Ovary (tissue), 9 donors: ENCODE measurements around the gene ZNF850. TPM values are rescaled to one million over a fixed set of nuclear protein-coding genes. Genes with fewer than 3 reads are reported as not detected.
"Not testable (repeated sequence)": the region's sequence is repeated elsewhere in the genome, so short reads cannot be mapped to it uniquely, and the experiment has no call there.

Experiments used
- DNase-seq, 5 donors: peaks; one replicate each; pipeline ENCODE4 v3.0.0-alpha.2; 2019 to 2020
- H3K27ac ChIP-seq, 2 donors: fragments of 200-600 bp; one replicate each; pipeline versions ENCODE4 v1.5.1 to v1.8.0; 2019 to 2022
- H3K27me3 ChIP-seq: fragments of 200-600 bp; one replicate; pipeline ENCODE4 v1.8.0; 2022
- H3K36me3 ChIP-seq: fragments of 200-600 bp; sonication (generic); one replicate; pipeline ENCODE4 v1.5.1; 2019
- H3K4me1 ChIP-seq: one replicate; pipeline ENCODE4 v1.8.1; 2013; ENCODE audit warnings: mild to moderate bottlenecking, moderate library complexity; ENCODE audit not compliant: insufficient read depth
- H3K4me3 ChIP-seq: fragments of 200-600 bp; sonication (generic); one replicate; pipeline ENCODE4 v1.5.1; 2017
- H3K9me3 ChIP-seq, 2 donors: fragments of 200-600 bp in 1 of 2; sonication (generic) in 1 of 2; one replicate each; pipeline versions ENCODE4 v1.5.1 to v1.8.1; 2013 to 2019; ENCODE audit warnings: mild to moderate bottlenecking in 1 of 2, moderate library complexity in 1 of 2
- EP300 ChIP-seq: sonication (generic); formaldehyde crosslinking; IDR thresholded peaks from one replicate; pipeline ENCODE4 v1.6.1; 2017; ENCODE audit warnings: antibody characterized with exemption
- POLR2A ChIP-seq: fragments of 450-650 bp; IDR thresholded peaks from one replicate; pipeline ENCODE4 v1.6.1; 2017; ENCODE audit warnings: antibody characterized with exemption, mild to moderate bottlenecking, moderate library complexity
- WGBS, 3 donors: extraction: QIAGEN DNeasy Blood & Tissue Kit in 1 of 3; methylation state at CpG; one replicate each; pipeline versions ENCODE4 v1.1.5 to v1.1.7; 2013 to 2017; 5-methylcytosine and 5-hydroxymethylcytosine counted together
- intact Hi-C, 4 donors: fragments of 100-400 bp; cut with DNase I; formaldehyde crosslinking; loops; one replicate each; pipeline versions ENCODE4 v1.11.0 to v1.15.1; 2022 to 2023
- polyA plus RNA-seq, 2 donors: library from polyadenylated mRNA; stranded (reverse); fragments of 200-250 nt in 1 of 2; fragments of 350-450 nt in 1 of 2; fragmentation: Illumina TruSeq in 1 of 2; extraction: RNeasy Lipid Tissue Mini Kit (QIAGEN cat#74804) in 1 of 2; gene quantifications; one replicate each; pipeline ENCODE4 v1.2.3, GENCODE V29; 2013 to 2014
- total RNA-seq, 7 donors: library from RNA; depleted of rRNA in 2 of 7; stranded (reverse); fragments of >200 nt in 2 of 7; fragmentation: NEBNext Ultra II Directional in 3 of 7; extraction: Animal tissue kit (Norgen Biotek cat#: 25700) in 3 of 7; gene quantifications; one replicate each; pipeline versions ENCODE4 v1.1.0 to v1.2.4, GENCODE V29; 2016 to 2023
- TF ChIP-seq, protein P1 (sequence below), 3 donors: fragments of 450-650 bp in 2 of 3; fragments of 200-600 bp in 1 of 3; IDR thresholded peaks; one replicate each; pipeline versions ENCODE4 v1.5.1 to v1.8.0; 2016 to 2022; ENCODE audit warnings: antibody characterized with exemption in 3 of 3, mild to moderate bottlenecking in 1 of 3
- donor health status: DM: no; HTN: no; CAD: no; lungs with moderate emphysema.
- donor health status: DM: no; HTN: no; CAD: no.
- donor health status: Bipolar disorder and iron deficiency.
- donor health status: DM: yes; HTN: yes; CAD: no.
- donor health status: DM: no; HTN: no; CAD: no.
- donor health status: DM: yes; HTN: yes; CAD: no.

ZNF850 gene
- total and polyA plus RNA-seq, 9 donors: 1.1 to 10.1 (median 5.0) TPM

DNA sequence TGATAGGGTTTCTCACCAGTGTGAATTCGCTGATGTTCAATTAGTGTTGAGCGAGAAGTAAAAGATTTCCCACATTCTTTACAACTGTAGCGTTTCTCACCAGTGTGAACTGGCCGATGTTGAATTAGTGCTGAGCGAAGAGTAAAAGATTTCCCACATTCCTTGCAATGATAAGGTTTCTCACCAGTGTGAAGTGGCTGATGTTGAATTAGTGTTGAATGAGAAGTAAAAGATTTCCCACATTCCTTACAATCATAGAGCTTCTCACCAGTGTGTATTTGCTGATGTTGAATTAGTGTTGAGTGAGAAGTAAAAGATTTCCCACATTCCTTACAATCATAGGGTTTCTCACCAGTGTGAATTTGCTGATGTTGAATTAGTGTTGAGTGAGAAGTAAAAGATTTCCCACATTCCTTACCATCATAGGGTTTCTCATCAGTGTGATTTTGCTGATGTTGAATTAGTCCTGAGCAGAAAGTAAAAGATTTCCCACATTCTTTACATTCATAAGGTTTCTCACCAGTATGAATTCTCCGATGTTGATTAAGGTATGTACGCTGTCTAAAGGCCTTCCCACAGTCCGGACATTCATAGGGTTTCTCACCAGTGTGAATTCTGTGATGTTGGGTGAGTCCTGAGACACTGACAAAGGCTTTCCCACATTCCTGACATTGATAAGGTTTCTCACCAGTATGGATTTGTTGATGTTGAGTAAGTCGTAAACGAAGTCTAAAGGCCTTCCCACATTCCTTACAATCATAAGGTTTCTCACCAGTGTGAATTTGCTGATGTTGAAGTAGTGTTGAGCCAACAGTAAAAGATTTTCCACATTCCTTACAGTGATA lies 24.0 kb downstream of the ZNF850 start:
- Histone ChIP-seq H3K36me3 (peaks cover 2% of the 10 kb centered on the region), H3K4me1 (no peaks in the 10 kb centered on the region), H3K27me3 (no peaks in the 10 kb centered on the region), H3K9me3 (peaks cover 14 to 77% of the 10 kb centered on the region in 2 donors), H3K27ac (no peak overlapping the region), H3K4me3 (no peak overlapping the region)
- DNase-seq: no peak
- WGBS, 3 donors: 97 to 98% (median 97%) methylated on average over 10 of the region's 10 CpGs
- intact Hi-C loops: no loop called here
- TF ChIP-seq, protein P1, sequence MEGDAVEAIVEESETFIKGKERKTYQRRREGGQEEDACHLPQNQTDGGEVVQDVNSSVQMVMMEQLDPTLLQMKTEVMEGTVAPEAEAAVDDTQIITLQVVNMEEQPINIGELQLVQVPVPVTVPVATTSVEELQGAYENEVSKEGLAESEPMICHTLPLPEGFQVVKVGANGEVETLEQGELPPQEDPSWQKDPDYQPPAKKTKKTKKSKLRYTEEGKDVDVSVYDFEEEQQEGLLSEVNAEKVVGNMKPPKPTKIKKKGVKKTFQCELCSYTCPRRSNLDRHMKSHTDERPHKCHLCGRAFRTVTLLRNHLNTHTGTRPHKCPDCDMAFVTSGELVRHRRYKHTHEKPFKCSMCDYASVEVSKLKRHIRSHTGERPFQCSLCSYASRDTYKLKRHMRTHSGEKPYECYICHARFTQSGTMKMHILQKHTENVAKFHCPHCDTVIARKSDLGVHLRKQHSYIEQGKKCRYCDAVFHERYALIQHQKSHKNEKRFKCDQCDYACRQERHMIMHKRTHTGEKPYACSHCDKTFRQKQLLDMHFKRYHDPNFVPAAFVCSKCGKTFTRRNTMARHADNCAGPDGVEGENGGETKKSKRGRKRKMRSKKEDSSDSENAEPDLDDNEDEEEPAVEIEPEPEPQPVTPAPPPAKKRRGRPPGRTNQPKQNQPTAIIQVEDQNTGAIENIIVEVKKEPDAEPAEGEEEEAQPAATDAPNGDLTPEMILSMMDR (IDR thresholded peaks at IDR 0.05): no peak
- TF ChIP-seq POLR2A: no peak
- no peak for TF ChIP-seq EP300

DNA sequence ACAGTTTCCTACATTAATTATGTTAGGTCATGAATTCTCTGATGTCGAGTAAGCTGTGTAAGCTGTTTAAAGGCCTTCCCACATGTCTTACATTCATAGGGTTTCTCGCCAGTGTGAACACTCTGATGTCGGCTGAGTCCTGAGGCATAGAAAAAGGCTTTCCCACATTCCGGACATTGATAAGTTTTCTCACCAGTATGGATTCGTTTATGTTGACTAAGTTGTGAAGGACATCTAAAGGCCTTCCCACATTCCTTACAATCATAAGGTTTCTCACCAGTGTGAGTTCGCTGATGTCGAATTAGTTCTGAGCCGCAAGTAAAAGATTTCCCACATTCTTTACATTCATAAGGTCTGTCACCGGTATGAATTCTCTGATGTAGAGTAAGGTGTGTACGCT lies 24.9 kb downstream of the ZNF850 start:
- TF ChIP-seq, protein P1 (IDR thresholded peaks at IDR 0.05): no peak
- TF ChIP-seq POLR2A: no peak
- no peak for TF ChIP-seq EP300
- no peaks in the 10 kb centered on the region for H3K27me3 ChIP-seq
- WGBS, 3 donors: 92 to 97% (median 97%) methylated on average over 10 of the region's 10 CpGs
- no peak overlapping the region for H3K27ac ChIP-seq
- no peak for DNase-seq
- intact Hi-C loops: no loop called here
- no peaks in the 10 kb centered on the region for H3K4me1 ChIP-seq
- H3K4me3 ChIP-seq: no peak overlapping the region
- H3K9me3 ChIP-seq: peaks cover 11 to 74% of the 10 kb centered on the region in 2 donors
- peaks cover 2% of the 10 kb centered on the region for H3K36me3 ChIP-seq

DNA sequence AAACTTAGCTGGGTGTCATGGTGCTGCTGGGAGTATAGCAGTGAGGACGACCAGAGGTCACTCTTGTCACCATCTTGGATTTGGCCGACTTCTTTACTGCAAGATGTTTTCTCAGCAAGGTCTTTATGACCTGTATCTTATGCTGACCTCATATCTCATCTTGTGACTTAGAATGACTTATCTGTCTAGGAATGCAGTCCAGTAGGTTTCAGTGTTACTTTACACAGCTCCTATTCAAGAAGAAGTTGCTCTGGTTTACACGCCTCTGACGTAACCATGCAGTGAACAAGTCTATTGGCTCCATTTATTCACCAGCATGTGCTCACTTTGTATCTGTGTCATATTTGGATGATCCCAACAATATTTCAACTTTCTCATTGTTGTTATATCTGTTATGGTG lies 26.7 kb downstream of the ZNF850 start:
- no peak overlapping the region for H3K4me3 ChIP-seq
- H3K27ac ChIP-seq: no peak overlapping the region
- intact Hi-C loops: no loop called here
- no peak for DNase-seq
- no peaks in the 10 kb centered on the region for H3K4me1 ChIP-seq
- H3K27me3 ChIP-seq: no peaks in the 10 kb centered on the region
- TF ChIP-seq EP300 (no peak), POLR2A (no peak)
- TF ChIP-seq, protein P1 (IDR thresholded peaks at IDR 0.05): no peak
- WGBS, 3 donors: 98 to 99% (median 99%) methylated on average over 4 of the region's 4 CpGs
- peaks cover 15 to 68% of the 10 kb centered on the region in 2 donors for H3K9me3 ChIP-seq
- H3K36me3 ChIP-seq: peaks cover 2% of the 10 kb centered on the region

DNA sequence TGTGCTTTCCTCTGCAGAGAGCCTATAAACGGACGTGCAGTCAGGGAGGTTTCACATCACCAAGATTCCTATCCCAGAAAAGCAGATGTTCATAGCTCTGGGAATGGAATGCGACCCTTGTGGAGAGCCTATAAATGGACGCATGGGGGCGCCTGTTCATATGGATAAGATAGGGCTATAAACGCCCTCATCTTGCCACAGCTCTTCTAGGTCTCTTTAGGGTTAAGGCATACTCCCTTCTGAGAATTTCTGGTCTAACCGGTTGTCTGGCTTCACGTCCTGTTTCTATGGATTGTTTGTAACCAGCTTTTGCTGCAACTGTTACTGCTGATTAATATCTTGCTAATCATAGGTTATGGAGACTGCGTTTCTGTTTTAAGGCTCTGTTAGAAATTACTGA lies 36.4 kb downstream of the ZNF850 start:
- H3K36me3 ChIP-seq, H3K27me3 ChIP-seq, H3K4me3 ChIP-seq, H3K27ac ChIP-seq, intact Hi-C loops, DNase-seq, H3K4me1 ChIP-seq: not testable (repeated sequence)
- H3K9me3 ChIP-seq: peaks cover 0 to 17% of the 10 kb centered on the region in 2 donors
- 55 to 66% (median 58%) methylated on average over 9 of the region's 9 CpGs for WGBS, 3 donors
